ENCODE measurements around the gene PSD4.

GRCh38 chr2:113227290-113227689, 53.5 kb downstream of the PSD4 start:
- no peak for TF ChIP-seq CTCF (IDR thresholded peaks at IDR 0.05)
- TF ChIP-seq EZH2phosphoT487 (IDR thresholded peaks at IDR 0.05; ENCODE audit: borderline replicate concordance, low read depth): no peak
- TF ChIP-seq MXI1 (IDR thresholded peaks at IDR 0.05; ENCODE audit: low read depth, low read length): no peak
- no peak for TF ChIP-seq YY1 (IDR thresholded peaks at IDR 0.05; ENCODE audit: low read depth)
- TF ChIP-seq RAD21 (IDR thresholded peaks at IDR 0.05; ENCODE audit: low read length): no peak
- no peak for TF ChIP-seq ELF1 (IDR thresholded peaks at IDR 0.05)
- TF ChIP-seq NRF1 (IDR thresholded peaks at IDR 0.05; ENCODE audit: low read depth, low read length): no peak
- TF ChIP-seq USF2 (IDR thresholded peaks at IDR 0.05; ENCODE audit: borderline replicate concordance, low read depth, low read length): no peak
- TF ChIP-seq USF1 (IDR thresholded peaks at IDR 0.05; ENCODE audit: borderline replicate concordance, low read depth): no peak
- no peak for TF ChIP-seq POLR2AphosphoS5 (IDR thresholded peaks at IDR 0.05; ENCODE audit: low read depth, low read length)
- no peak for TF ChIP-seq GABPA (IDR thresholded peaks at IDR 0.05; ENCODE audit: low read depth)

Data from SK-N-SH (cell line).